ENCODE measurements around the gene MTMR6.

Gene MTMR6

GRCh38 chr13:25248071-25248470 is 39.2 kb downstream of the MTMR6 start:
- no peak for TF ChIP-seq POLR2AphosphoS5 (IDR thresholded peaks at IDR 0.05; ENCODE audit: low read depth, low read length)
- TF ChIP-seq TAF1 (IDR thresholded peaks at IDR 0.05; ENCODE audit: borderline replicate concordance, insufficient read depth, low read length): no peak
- no peak for TF ChIP-seq REST (IDR thresholded peaks at IDR 0.05; ENCODE audit: insufficient read depth in 1 of 2, low read depth in 2 of 2, low read length in 2 of 2)

GRCh38 chr13:25247360-25247759 is 39.9 kb downstream of the MTMR6 start:
- no peak for TF ChIP-seq TAF1 (IDR thresholded peaks at IDR 0.05; ENCODE audit: borderline replicate concordance, insufficient read depth, low read length)
- no peak for TF ChIP-seq SIN3A (IDR thresholded peaks at IDR 0.05; ENCODE audit: borderline replicate concordance, insufficient read depth, low read length)
- no peak for TF ChIP-seq REST (IDR thresholded peaks at IDR 0.05; ENCODE audit: insufficient read depth in 1 of 2, low read depth in 2 of 2, low read length in 2 of 2)
- no peak for TF ChIP-seq FOXP2 (optimal IDR thresholded peaks at IDR 0.05; ENCODE audit: borderline replicate concordance, extremely low read depth, extremely low read length, insufficient read depth)
- no peak for TF ChIP-seq POLR2AphosphoS5 (IDR thresholded peaks at IDR 0.05; ENCODE audit: low read depth, low read length)

GRCh38 chr13:25244123-25244522 is 43.2 kb downstream of the MTMR6 start:
- TF ChIP-seq SIN3A (IDR thresholded peaks at IDR 0.05; ENCODE audit: borderline replicate concordance, insufficient read depth, low read length): no peak
- TF ChIP-seq POLR2AphosphoS5 (IDR thresholded peaks at IDR 0.05; ENCODE audit: low read depth, low read length): no peak
- no peak for TF ChIP-seq REST (IDR thresholded peaks at IDR 0.05; ENCODE audit: insufficient read depth in 1 of 2, low read depth in 2 of 2, low read length in 2 of 2)

GRCh38 chr13:25242956-25243355 is 44.3 kb downstream of the MTMR6 start:
- no peak for TF ChIP-seq FOXP2 (optimal IDR thresholded peaks at IDR 0.05; ENCODE audit: borderline replicate concordance, extremely low read depth, extremely low read length, insufficient read depth)
- TF ChIP-seq REST (IDR thresholded peaks at IDR 0.05; ENCODE audit: insufficient read depth in 1 of 2, low read depth in 2 of 2, low read length in 2 of 2): no peak
- TF ChIP-seq SIN3A (IDR thresholded peaks at IDR 0.05; ENCODE audit: borderline replicate concordance, insufficient read depth, low read length): no peak
- TF ChIP-seq POLR2AphosphoS5 (IDR thresholded peaks at IDR 0.05; ENCODE audit: low read depth, low read length): no peak
- TF ChIP-seq TAF1 (IDR thresholded peaks at IDR 0.05; ENCODE audit: borderline replicate concordance, insufficient read depth, low read length): no peak

- TF ChIP-seq SIN3A (IDR thresholded peaks at IDR 0.05; ENCODE audit: borderline replicate concordance, insufficient read depth, low read length): no peak
- no peak for TF ChIP-seq TAF1 (IDR thresholded peaks at IDR 0.05; ENCODE audit: borderline replicate concordance, insufficient read depth, low read length)
- TF ChIP-seq POLR2AphosphoS5 (IDR thresholded peaks at IDR 0.05; ENCODE audit: low read depth, low read length): no peak
- TF ChIP-seq REST (IDR thresholded peaks at IDR 0.05; ENCODE audit: insufficient read depth in 1 of 2, low read depth in 2 of 2, low read length in 2 of 2): no peak
- no peak for TF ChIP-seq FOXP2 (optimal IDR thresholded peaks at IDR 0.05; ENCODE audit: borderline replicate concordance, extremely low read depth, extremely low read length, insufficient read depth)
These were observed 46.3 kb downstream of the MTMR6 start for GRCh38 chr13:25241007-25241406.
